GM23338 (cell line): ENCODE measurements around the gene MAN1A2. TPM values are rescaled to one million over a fixed set of nuclear protein-coding genes. Genes with fewer than 3 reads are reported as not detected.
"Not testable (repeated sequence)": the region's sequence is repeated elsewhere in the genome, so short reads cannot be mapped to it uniquely, and the experiment has no call there.

Experiments
- ATAC-seq: fragments of 200-7000 bp; cut with Tn5 transposase; 3 replicates; pipeline ENCODE4 v1.9.1; 2020
- DNase-seq: peaks from one replicate; pipeline ENCODE4 v3.0.0-alpha.2; 2015; ENCODE audit warnings: low spot score
- H2AFZ ChIP-seq: fragments of 200-600 bp; sonication (generic); 2 replicates; pipeline ENCODE4 v1.8.0; 2016; ENCODE audit warnings: antibody characterized with exemption, mild to moderate bottlenecking, moderate library complexity
- H3F3A ChIP-seq: fragments of 200-600 bp; sonication (generic); replicated peaks from 2 replicates; pipeline ENCODE4 v1.8.0; 2017; ENCODE audit warnings: antibody characterized with exemption, mixed run types, low read depth
- H3K27ac ChIP-seq: fragments of 200-600 bp; sonication (generic); 2 replicates; pipeline ENCODE4 v1.6.1; 2016; ENCODE audit warnings: low read depth
- H3K27me3 ChIP-seq: fragments of 200-600 bp; sonication (generic); 2 replicates; pipeline ENCODE4 v1.8.0; 2016; ENCODE audit warnings: mild to moderate bottlenecking, mixed run types, moderate library complexity; ENCODE audit not compliant: insufficient read depth
- H3K36me3 ChIP-seq: fragments of 200-600 bp; sonication (generic); 2 replicates; pipeline ENCODE4 v1.8.0; 2016; ENCODE audit warnings: mild to moderate bottlenecking; ENCODE audit not compliant: insufficient read depth
- H3K4me1 ChIP-seq: fragments of 200-600 bp; sonication (generic); 2 replicates; pipeline ENCODE4 v1.8.0; 2016; ENCODE audit warnings: mild to moderate bottlenecking, moderate library complexity; ENCODE audit not compliant: insufficient read depth
- H3K4me2 ChIP-seq: fragments of 200-600 bp; sonication (generic); 2 replicates; pipeline ENCODE4 v1.7.1; 2017; ENCODE audit warnings: mixed run types
- H3K4me3 ChIP-seq: fragments of 200-600 bp; sonication (generic); 2 replicates; pipeline ENCODE4 v1.6.1; 2016; ENCODE audit warnings: mixed run types
- H3K79me2 ChIP-seq: fragments of 200-600 bp; sonication (generic); replicated peaks from 2 replicates; pipeline ENCODE4 v1.8.0; 2017; ENCODE audit warnings: mild to moderate bottlenecking; ENCODE audit not compliant: insufficient read depth
- H3K9me2 ChIP-seq: fragments of 200-600 bp; sonication (generic); 2 replicates; pipeline ENCODE4 v1.8.0; 2017; ENCODE audit not compliant: insufficient read depth
- H4K20me1 ChIP-seq: fragments of 200-600 bp; sonication (generic); replicated peaks from 2 replicates; pipeline ENCODE4 v1.8.0; 2017; ENCODE audit warnings: mild to moderate bottlenecking; ENCODE audit not compliant: insufficient read depth
- H3K27ac Mint-ChIP-seq: 2 replicates; pipeline ENCODE4 v1.8.0; 2020; ENCODE audit warnings: inconsistent platforms, mild to moderate bottlenecking, moderate library complexity, mixed read lengths
- H3K27me3 Mint-ChIP-seq: 3 replicates; pipeline ENCODE4 v1.8.0; 2022; ENCODE audit warnings: low read depth, mild to moderate bottlenecking, moderate library complexity, mixed read lengths, inconsistent platforms; ENCODE audit not compliant: insufficient read depth, poor library complexity
- H3K36me3 Mint-ChIP-seq: 3 replicates; pipeline ENCODE4 v1.8.0; 2021; ENCODE audit warnings: low read depth, mild to moderate bottlenecking, inconsistent platforms, moderate library complexity, mixed read lengths
- H3K4me1 Mint-ChIP-seq: 3 replicates; pipeline ENCODE4 v1.8.0; 2020; ENCODE audit warnings: mild to moderate bottlenecking, inconsistent platforms, mixed read lengths
- H3K4me3 Mint-ChIP-seq: 3 replicates; pipeline ENCODE4 v1.8.0; 2021; ENCODE audit warnings: moderate library complexity, mild to moderate bottlenecking, inconsistent platforms, mixed read lengths
- H3K9me3 Mint-ChIP-seq: 3 replicates; pipeline ENCODE4 v1.8.0; 2020; ENCODE audit warnings: moderate library complexity, mild to moderate bottlenecking, inconsistent platforms, mixed read lengths
- CREB1 ChIP-seq: fragments of 250-450 bp; sonication (Bioruptor Pico); IDR thresholded peaks from 2 replicates; pipeline ENCODE4 v1.5.0; 2020; ENCODE audit warnings: low read depth, mild to moderate bottlenecking, moderate library complexity
- EZH2 ChIP-seq: fragments of 200-600 bp; sonication (generic); IDR thresholded peaks from one replicate; pipeline ENCODE4 v1.8.0; 2017; ENCODE audit warnings: antibody characterized with exemption, mild to moderate bottlenecking, low read depth; ENCODE audit not compliant: unreplicated experiment
- EZH2phosphoT487 ChIP-seq: fragments of 200-600 bp; sonication (generic); IDR thresholded peaks from one replicate; pipeline ENCODE4 v1.8.1; 2018; ENCODE audit warnings: antibody characterized with exemption; ENCODE audit not compliant: unreplicated experiment
- JUNB ChIP-seq: IDR thresholded peaks from one replicate; pipeline ENCODE4 v1.6.1; 2016; ENCODE audit warnings: antibody characterized with exemption; ENCODE audit not compliant: unreplicated experiment
- ZNF331 ChIP-seq: fragments of 250-450 bp; sonication (Bioruptor Pico); IDR thresholded peaks from 2 replicates; pipeline ENCODE4 v1.5.0; 2020; ENCODE audit warnings: low read depth, mild to moderate bottlenecking, moderate library complexity
- polyA plus RNA-seq: library from polyadenylated mRNA; unstranded; fragments of >200 nt; fragmentation: Nextera tagmentation; extraction: Ambion mirVana; gene quantifications from 2 replicates; pipeline ENCODE4 v1.2.1, GENCODE V29; 2016
- total RNA-seq: library from RNA; depleted of rRNA; stranded (reverse); fragments of >200 nt; shearing (Covaris generic); gene quantifications from 2 replicates; pipeline ENCODE4 v1.2.3, GENCODE V29; 2014
- TF ChIP-seq, protein P1 (sequence below): IDR thresholded peaks from one replicate; pipeline ENCODE4 v1.6.1; 2018; ENCODE audit warnings: antibody characterized with exemption; ENCODE audit not compliant: unreplicated experiment
- TF ChIP-seq, protein P2 (sequence below): IDR thresholded peaks from 2 replicates; pipeline ENCODE4 v1.6.1; 2016; ENCODE audit warnings: antibody characterized with exemption

Gene MAN1A2
- total and polyA plus RNA-seq, 2 experiments from 2014 or later, result 18.6 to 22.2 TPM

DNA sequence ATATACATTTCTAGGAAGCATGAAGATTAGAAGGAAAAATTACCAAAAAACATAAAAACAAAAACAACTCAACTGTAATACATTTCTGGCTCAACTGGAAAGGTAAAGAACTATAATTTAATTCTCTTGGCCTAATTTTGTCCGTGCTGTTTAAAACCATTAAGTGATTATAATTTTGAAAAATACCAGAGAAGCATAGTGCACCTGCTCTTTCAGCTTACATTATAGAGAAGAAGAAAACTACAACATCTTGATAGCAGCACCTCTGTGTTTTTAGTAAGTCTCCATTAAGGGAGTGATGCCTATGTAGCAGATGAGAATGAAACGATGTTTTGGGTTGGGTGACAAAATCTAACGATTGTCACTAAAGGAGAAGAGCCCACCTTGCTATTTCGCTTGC, 19.3 kb upstream of the MAN1A2 start (continued):
- TF ChIP-seq, protein P1, sequence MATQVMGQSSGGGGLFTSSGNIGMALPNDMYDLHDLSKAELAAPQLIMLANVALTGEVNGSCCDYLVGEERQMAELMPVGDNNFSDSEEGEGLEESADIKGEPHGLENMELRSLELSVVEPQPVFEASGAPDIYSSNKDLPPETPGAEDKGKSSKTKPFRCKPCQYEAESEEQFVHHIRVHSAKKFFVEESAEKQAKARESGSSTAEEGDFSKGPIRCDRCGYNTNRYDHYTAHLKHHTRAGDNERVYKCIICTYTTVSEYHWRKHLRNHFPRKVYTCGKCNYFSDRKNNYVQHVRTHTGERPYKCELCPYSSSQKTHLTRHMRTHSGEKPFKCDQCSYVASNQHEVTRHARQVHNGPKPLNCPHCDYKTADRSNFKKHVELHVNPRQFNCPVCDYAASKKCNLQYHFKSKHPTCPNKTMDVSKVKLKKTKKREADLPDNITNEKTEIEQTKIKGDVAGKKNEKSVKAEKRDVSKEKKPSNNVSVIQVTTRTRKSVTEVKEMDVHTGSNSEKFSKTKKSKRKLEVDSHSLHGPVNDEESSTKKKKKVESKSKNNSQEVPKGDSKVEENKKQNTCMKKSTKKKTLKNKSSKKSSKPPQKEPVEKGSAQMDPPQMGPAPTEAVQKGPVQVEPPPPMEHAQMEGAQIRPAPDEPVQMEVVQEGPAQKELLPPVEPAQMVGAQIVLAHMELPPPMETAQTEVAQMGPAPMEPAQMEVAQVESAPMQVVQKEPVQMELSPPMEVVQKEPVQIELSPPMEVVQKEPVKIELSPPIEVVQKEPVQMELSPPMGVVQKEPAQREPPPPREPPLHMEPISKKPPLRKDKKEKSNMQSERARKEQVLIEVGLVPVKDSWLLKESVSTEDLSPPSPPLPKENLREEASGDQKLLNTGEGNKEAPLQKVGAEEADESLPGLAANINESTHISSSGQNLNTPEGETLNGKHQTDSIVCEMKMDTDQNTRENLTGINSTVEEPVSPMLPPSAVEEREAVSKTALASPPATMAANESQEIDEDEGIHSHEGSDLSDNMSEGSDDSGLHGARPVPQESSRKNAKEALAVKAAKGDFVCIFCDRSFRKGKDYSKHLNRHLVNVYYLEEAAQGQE, result no peak
- TF ChIP-seq EZH2phosphoT487, result no peak
- no peak for TF ChIP-seq ZNF331
- TF ChIP-seq, protein P2, sequence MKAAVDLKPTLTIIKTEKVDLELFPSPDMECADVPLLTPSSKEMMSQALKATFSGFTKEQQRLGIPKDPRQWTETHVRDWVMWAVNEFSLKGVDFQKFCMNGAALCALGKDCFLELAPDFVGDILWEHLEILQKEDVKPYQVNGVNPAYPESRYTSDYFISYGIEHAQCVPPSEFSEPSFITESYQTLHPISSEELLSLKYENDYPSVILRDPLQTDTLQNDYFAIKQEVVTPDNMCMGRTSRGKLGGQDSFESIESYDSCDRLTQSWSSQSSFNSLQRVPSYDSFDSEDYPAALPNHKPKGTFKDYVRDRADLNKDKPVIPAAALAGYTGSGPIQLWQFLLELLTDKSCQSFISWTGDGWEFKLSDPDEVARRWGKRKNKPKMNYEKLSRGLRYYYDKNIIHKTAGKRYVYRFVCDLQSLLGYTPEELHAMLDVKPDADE, result no peak
- no peak for TF ChIP-seq CREB1 (CRISPR knock-in tag)
- TF ChIP-seq JUNB, result no peak
- no peak for TF ChIP-seq EZH2

DNA sequence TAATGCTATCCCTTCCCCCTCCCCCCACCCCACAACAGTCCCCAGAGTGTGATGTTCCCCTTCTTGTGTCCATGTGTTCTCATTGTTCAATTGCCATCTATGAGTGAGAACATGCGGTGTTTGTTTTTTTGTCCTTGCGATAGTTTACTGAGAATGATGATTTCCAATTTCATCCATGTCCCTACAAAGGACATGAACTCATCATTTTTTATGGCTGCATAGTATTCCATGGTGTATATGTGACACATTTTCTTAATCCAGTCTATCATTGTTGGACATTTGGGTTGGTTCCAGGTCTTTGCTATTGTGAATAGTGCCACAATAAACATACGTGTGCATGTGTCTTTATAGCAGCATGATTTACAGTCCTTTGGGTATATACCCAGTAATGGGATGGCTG, 14.6 kb upstream of the MAN1A2 start:
- H3K9me2 ChIP-seq, H3K27ac Mint-ChIP-seq, H3K4me3 Mint-ChIP-seq, H3K4me1 ChIP-seq, ATAC-seq, H3K27ac ChIP-seq, H3K36me3 ChIP-seq, H3K79me2 ChIP-seq, H3K4me3 ChIP-seq, H3K4me1 Mint-ChIP-seq, H3K27me3 Mint-ChIP-seq, H2AFZ ChIP-seq, H3K9me3 Mint-ChIP-seq, H4K20me1 ChIP-seq, H3F3A ChIP-seq, DNase-seq, H3K36me3 Mint-ChIP-seq, H3K27me3 ChIP-seq, H3K4me2 ChIP-seq: not testable (repeated sequence)

DNA sequence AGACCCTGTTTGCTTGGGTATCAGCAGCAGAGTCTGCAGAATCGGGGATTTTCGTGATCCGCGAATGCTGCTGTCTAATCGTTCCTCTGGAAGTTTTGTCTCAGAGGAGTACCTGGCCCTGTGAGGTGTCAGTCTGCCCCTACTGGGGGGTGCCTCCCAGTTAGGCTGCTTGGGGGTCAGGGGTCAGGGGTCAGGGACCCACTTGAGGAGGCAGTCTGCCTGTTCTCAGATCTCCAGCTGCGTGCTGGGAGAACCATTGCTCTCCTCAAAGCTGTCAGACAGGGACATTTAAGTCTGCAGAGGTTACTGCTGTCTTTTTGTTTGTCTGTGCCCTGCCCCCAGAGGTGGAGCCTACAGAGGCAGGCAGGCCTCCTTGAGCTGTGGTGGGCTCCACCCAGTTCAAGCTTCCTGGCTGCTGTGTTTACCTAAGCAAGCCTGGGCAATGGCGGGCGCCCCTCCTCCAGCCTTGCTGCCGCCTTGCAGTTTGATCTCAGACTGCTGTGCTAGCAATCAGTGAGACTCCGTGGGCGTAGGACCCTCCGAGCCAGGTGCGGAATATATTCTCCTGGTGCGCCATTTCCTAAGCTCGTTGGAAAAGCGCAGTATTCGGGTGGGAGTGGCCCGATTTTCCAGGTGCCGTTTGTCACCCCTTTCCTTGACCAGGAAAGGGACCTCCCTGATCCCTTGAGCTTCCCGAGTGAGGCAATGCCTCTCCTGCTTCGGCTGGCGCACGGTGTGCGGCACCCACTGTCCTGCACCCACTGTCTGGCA, 9.2 kb upstream of the MAN1A2 start:
- not testable (repeated sequence) for H3K27ac ChIP-seq, H3K36me3 ChIP-seq, H3K4me3 ChIP-seq, H3K4me1 ChIP-seq, DNase-seq, H3K79me2 ChIP-seq, H3K27me3 Mint-ChIP-seq, H3K36me3 Mint-ChIP-seq, H3K4me1 Mint-ChIP-seq, H3K4me2 ChIP-seq, H3F3A ChIP-seq, H4K20me1 ChIP-seq, ATAC-seq, H3K27me3 ChIP-seq
- Histone ChIP-seq H3K9me2 (peaks cover 18% of the 10 kb centered on the region), H2AFZ (0 out of 2 replicates have a peak overlapping the region, but pooled peaks have one; percentile 12)
- Mint-ChIP-seq H3K4me3 (peak overlapping the region; percentile 27; the same call in 1 of the 3 replicates), H3K9me3 (peaks cover 16% of the 10 kb centered on the region), H3K27ac (peak overlapping the region; percentile 51)

DNA sequence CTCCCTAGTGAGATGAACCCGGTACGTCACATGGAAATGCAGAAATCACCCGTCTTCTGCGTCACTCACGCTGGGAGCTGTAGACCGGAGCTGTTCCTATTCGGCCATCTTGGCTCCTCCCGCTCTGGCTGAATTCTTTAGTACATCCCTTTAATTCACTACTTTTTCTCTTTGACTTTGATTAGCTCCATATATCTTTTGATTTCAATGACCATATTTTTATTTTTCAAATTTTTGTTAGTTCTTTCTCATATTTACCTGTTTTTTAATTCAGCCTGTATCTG, 8.7 kb upstream of the MAN1A2 start:
- not testable (repeated sequence) for ATAC-seq, H3K36me3 ChIP-seq, H3K79me2 ChIP-seq, H4K20me1 ChIP-seq, H3K36me3 Mint-ChIP-seq, H3K27me3 Mint-ChIP-seq, H3K4me1 ChIP-seq, H3K4me2 ChIP-seq, H3K27ac ChIP-seq, DNase-seq, H3K4me1 Mint-ChIP-seq, H3F3A ChIP-seq, H3K4me3 ChIP-seq, H3K27me3 ChIP-seq
- peaks cover 18% of the 10 kb centered on the region for H3K9me2 ChIP-seq
- peak overlapping the region; percentile 27; the same call in 1 of the 3 replicates for H3K4me3 Mint-ChIP-seq
- H3K27ac Mint-ChIP-seq, result peak overlapping the region; percentile 51
- H3K9me3 Mint-ChIP-seq, result peaks cover 16% of the 10 kb centered on the region
- 0 out of 2 replicates have a peak overlapping the region, but pooled peaks have one; percentile 12 for H2AFZ ChIP-seq
